ENCODE results near the gene KLF16. TPM values are rescaled to one million over a fixed set of nuclear protein-coding genes. Genes with fewer than 3 reads are reported as not detected.

KLF16 gene
- total and polyA plus RNA-seq, 9 of the 15 experiments (the other 6 are each of a cell fraction or from before 2014, with no cell fraction given): 0.04 to 60.4 (median 6.8) TPM

- TF ChIP-seq RBM15 (IDR thresholded peaks at IDR 0.05; ENCODE audit: insufficient read depth, low read length) (no peak), MAZ (CRISPR knock-in tag; conservative IDR thresholded peaks at IDR 0.05 in 1 of 2, IDR thresholded peaks at IDR 0.05 in 1 of 2) (peak; percentile 74 to 78; a peak in 3 of 4 replicates), STAT5B (CRISPR knock-in tag; IDR thresholded peaks at IDR 0.05) (no peak), PTRF (tag; IDR thresholded peaks at IDR 0.05) (no peak), POLR3A (IDR thresholded peaks at IDR 0.05; ENCODE audit: borderline replicate concordance, extremely low read depth, insufficient read depth, insufficient read length) (no peak), ZNF143 (CRISPR knock-in tag; IDR thresholded peaks at IDR 0.05) (0 out of 2 replicates have a peak, but pooled peaks have one; percentile 34), ZC3H11A (IDR thresholded peaks at IDR 0.05; ENCODE audit: low read depth, low read length) (no peak), ETV6 (IDR thresholded peaks at IDR 0.05; ENCODE audit: borderline replicate concordance in 1 of 2, low read depth in 2 of 2, low read length in 1 of 2) (0 out of 4 replicates have a peak, but pooled peaks of 1 of the 2 experiments have one; percentile 50), ETV6 (CRISPR knock-in tag; IDR thresholded peaks at IDR 0.05; ENCODE audit: borderline replicate concordance) (no peak), ZNF699 (CRISPR knock-in tag; IDR thresholded peaks at IDR 0.05; ENCODE audit: insufficient replicate concordance) (no peak), BRF1 (IDR thresholded peaks at IDR 0.05; ENCODE audit: borderline replicate concordance, extremely low read depth, insufficient read length) (no peak), ZNF398 (CRISPR knock-in tag; IDR thresholded peaks at IDR 0.05) (no peak), HES1 (IDR thresholded peaks at IDR 0.05; ENCODE audit: low read depth) (peak; percentile 55; the same call in 1 of the 2 replicates), HDAC3 (IDR thresholded peaks at IDR 0.05; ENCODE audit: borderline replicate concordance, partially characterized antibody) (no peak), SLC30A9 (CRISPR knock-in tag; IDR thresholded peaks at IDR 0.05) (no peak), MYBL2 (IDR thresholded peaks at IDR 0.05; ENCODE audit: low read depth) (no peak), MYBL2 (CRISPR knock-in tag; IDR thresholded peaks at IDR 0.05; ENCODE audit: borderline replicate concordance) (no peak), GTF2A2 (tag; IDR thresholded peaks at IDR 0.05) (no peak), KLF10 (CRISPR knock-in tag; IDR thresholded peaks at IDR 0.05) (no peak), KAT2B (IDR thresholded peaks at IDR 0.05; ENCODE audit: low read depth, low read length) (no peak), NKRF (IDR thresholded peaks at IDR 0.05; ENCODE audit: borderline replicate concordance) (peak; percentile 69; the same call in 1 of the 2 replicates), ADNP (tag; IDR thresholded peaks at IDR 0.05) (no peak), GABPB2 (CRISPR knock-in tag; conservative IDR thresholded peaks at IDR 0.05) (no peak)
Measured at GRCh38 chr19:1875646-1876495, 12.5 kb upstream of the KLF16 start (continued).
